MM.1S (cell line): ENCODE data around the gene PPEF1.

Source experiments
- DNase-seq: peaks from one replicate; pipeline ENCODE4 v3.0.0-alpha.2; 2015
- H2AFZ ChIP-seq: fragments of 300-600 bp; sonication (generic); 2 replicates; pipeline ENCODE4 v1.6.0; 2016; ENCODE audit warnings: antibody characterized with exemption, low read length
- H3F3A ChIP-seq: fragments of 300-600 bp; sonication (generic); 2 replicates; pipeline ENCODE4 v1.6.1; 2016; ENCODE audit warnings: mild to moderate bottlenecking, antibody characterized with exemption, low read length, moderate library complexity, mixed read lengths; ENCODE audit not compliant: insufficient read depth
- H3K27ac ChIP-seq: fragments of 300-600 bp; sonication (generic); 2 replicates; pipeline ENCODE4 v1.5.1; 2016; ENCODE audit warnings: mild to moderate bottlenecking, low read length
- H3K27me3 ChIP-seq: fragments of 300-600 bp; sonication (generic); replicated peaks from 2 replicates; pipeline ENCODE4 v1.6.0; 2016; ENCODE audit warnings: low read length; ENCODE audit not compliant: insufficient read depth
- H3K36me3 ChIP-seq: fragments of 300-600 bp; sonication (generic); replicated peaks from 2 replicates; pipeline ENCODE4 v1.6.1; 2016; ENCODE audit warnings: mild to moderate bottlenecking, low read length, mixed read lengths; ENCODE audit not compliant: insufficient read depth
- H3K4me1 ChIP-seq: fragments of 300-600 bp; sonication (generic); 2 replicates; pipeline ENCODE4 v1.6.1; 2016; ENCODE audit warnings: low read length, mixed read lengths
- H3K4me2 ChIP-seq: fragments of 300-600 bp; sonication (generic); 2 replicates; pipeline ENCODE4 v1.6.0; 2016; ENCODE audit warnings: low read depth, low read length
- H3K4me3 ChIP-seq: fragments of 300-600 bp; sonication (generic); 2 replicates; pipeline ENCODE4 v1.5.1; 2016; ENCODE audit warnings: low read length, mixed read lengths
- H3K79me2 ChIP-seq: fragments of 300-600 bp; sonication (generic); 2 replicates; pipeline ENCODE4 v1.6.1; 2016; ENCODE audit warnings: mixed run types, low read length, mixed read lengths
- H3K9ac ChIP-seq: fragments of 300-600 bp; sonication (generic); 2 replicates; pipeline ENCODE4 v1.6.1; 2016; ENCODE audit warnings: low read length, mixed read lengths
- H3K9me2 ChIP-seq: fragments of 300-600 bp; sonication (generic); replicated peaks from 2 replicates; pipeline ENCODE4 v1.6.1; 2016; ENCODE audit warnings: mild to moderate bottlenecking, low read length, mixed read lengths; ENCODE audit not compliant: insufficient read depth
- H3K9me3 ChIP-seq: fragments of 300-600 bp; sonication (generic); replicated peaks from 2 replicates; pipeline ENCODE4 v1.6.1; 2016; ENCODE audit warnings: mild to moderate bottlenecking, low read length, mixed read lengths; ENCODE audit not compliant: insufficient read depth
- H4K20me1 ChIP-seq: fragments of 300-600 bp; sonication (generic); 2 replicates; pipeline ENCODE4 v1.6.1; 2016; ENCODE audit warnings: mild to moderate bottlenecking, low read length, moderate library complexity, mixed read lengths; ENCODE audit not compliant: insufficient read depth
- EZH2 ChIP-seq: fragments of 300-600 bp; sonication (generic); optimal IDR thresholded peaks from 2 replicates; pipeline ENCODE3; 2017; ENCODE audit warnings: low read depth, mild to moderate bottlenecking, antibody characterized with exemption, low read length, mixed read lengths
- EZH2phosphoT487 ChIP-seq: fragments of 300-600 bp; sonication (generic); IDR thresholded peaks from 2 replicates; pipeline ENCODE4 v1.6.1; 2018; ENCODE audit warnings: antibody characterized with exemption, low read length
- TF ChIP-seq, protein P1 (sequence below): fragments of 300-600 bp; sonication (generic); IDR thresholded peaks from 2 replicates; pipeline ENCODE4 v1.5.1; 2016; ENCODE audit warnings: antibody characterized with exemption, low read length, mixed read lengths

Gene PPEF1

DNA sequence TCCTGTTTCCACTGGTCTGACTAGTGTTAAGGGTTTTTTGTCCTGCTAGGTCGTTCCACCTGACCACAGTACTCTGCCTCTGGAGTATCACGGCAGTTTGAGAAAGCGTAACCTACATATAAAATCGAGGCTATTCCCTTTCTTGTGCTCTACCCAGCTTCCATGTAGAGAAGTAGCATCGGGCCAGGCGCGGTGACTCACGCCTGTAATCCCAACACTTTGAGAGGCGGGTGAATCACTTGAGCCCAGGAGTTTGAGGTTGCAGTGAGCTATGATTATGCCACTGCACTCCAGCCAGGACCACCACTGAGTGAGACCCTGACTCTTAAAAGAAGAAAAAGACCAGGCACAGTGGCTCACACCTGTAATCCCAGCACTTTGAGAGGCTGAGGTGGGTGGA, 7.5 kb downstream of the PPEF1 start:
- no peaks in the 10 kb centered on the region for H3K9me2 ChIP-seq
- H3K27ac ChIP-seq: no peak overlapping the region
- H3K4me1 ChIP-seq: no peaks in the 10 kb centered on the region
- H3K9me3 ChIP-seq: no peaks in the 10 kb centered on the region
- H3F3A ChIP-seq: no peaks in the 10 kb centered on the region
- no peak overlapping the region for H3K4me3 ChIP-seq
- no peak overlapping the region for H3K4me2 ChIP-seq
- no peaks in the 10 kb centered on the region for H4K20me1 ChIP-seq
- no peak overlapping the region for H2AFZ ChIP-seq
- H3K79me2 ChIP-seq: no peaks in the 10 kb centered on the region
- no peak for DNase-seq
- no peaks in the 10 kb centered on the region for H3K36me3 ChIP-seq
- TF ChIP-seq, protein P1, sequence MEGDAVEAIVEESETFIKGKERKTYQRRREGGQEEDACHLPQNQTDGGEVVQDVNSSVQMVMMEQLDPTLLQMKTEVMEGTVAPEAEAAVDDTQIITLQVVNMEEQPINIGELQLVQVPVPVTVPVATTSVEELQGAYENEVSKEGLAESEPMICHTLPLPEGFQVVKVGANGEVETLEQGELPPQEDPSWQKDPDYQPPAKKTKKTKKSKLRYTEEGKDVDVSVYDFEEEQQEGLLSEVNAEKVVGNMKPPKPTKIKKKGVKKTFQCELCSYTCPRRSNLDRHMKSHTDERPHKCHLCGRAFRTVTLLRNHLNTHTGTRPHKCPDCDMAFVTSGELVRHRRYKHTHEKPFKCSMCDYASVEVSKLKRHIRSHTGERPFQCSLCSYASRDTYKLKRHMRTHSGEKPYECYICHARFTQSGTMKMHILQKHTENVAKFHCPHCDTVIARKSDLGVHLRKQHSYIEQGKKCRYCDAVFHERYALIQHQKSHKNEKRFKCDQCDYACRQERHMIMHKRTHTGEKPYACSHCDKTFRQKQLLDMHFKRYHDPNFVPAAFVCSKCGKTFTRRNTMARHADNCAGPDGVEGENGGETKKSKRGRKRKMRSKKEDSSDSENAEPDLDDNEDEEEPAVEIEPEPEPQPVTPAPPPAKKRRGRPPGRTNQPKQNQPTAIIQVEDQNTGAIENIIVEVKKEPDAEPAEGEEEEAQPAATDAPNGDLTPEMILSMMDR: no peak
- no peak for TF ChIP-seq EZH2
- no peak for TF ChIP-seq EZH2phosphoT487
- H3K9ac ChIP-seq: no peak overlapping the region
- no peaks in the 10 kb centered on the region for H3K27me3 ChIP-seq

DNA sequence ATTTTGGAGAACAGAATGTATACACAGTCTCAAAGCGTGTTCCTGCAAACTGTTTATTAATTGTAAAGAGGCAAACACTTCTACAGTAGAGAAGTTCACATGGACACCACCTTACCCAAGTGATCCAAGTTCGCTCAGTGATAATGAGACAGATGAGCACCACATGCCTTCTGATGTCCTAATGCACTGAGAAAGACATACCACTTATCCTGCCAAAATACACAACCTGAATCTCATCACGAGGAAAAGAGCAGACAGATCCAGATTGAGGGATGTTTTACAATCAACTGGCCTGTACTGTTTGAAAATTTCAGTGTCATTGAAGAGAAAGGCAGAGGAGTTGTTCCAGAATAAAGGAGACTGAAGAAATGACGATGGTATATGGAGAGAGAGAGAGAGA, 12.4 kb downstream of the PPEF1 start:
- Histone ChIP-seq H3K4me3 (no peak overlapping the region), H3K36me3 (no peaks in the 10 kb centered on the region), H2AFZ (no peak overlapping the region), H4K20me1 (no peaks in the 10 kb centered on the region), H3K27ac (no peak overlapping the region), H3K27me3 (no peaks in the 10 kb centered on the region), H3K9me3 (no peaks in the 10 kb centered on the region), H3K4me1 (no peaks in the 10 kb centered on the region), H3F3A (no peaks in the 10 kb centered on the region), H3K9ac (no peak overlapping the region), H3K9me2 (no peaks in the 10 kb centered on the region), H3K4me2 (no peak overlapping the region), H3K79me2 (no peaks in the 10 kb centered on the region)
- no peak for DNase-seq
- TF ChIP-seq, protein P1: no peak
- no peak for TF ChIP-seq EZH2phosphoT487
- TF ChIP-seq EZH2: no peak

DNA sequence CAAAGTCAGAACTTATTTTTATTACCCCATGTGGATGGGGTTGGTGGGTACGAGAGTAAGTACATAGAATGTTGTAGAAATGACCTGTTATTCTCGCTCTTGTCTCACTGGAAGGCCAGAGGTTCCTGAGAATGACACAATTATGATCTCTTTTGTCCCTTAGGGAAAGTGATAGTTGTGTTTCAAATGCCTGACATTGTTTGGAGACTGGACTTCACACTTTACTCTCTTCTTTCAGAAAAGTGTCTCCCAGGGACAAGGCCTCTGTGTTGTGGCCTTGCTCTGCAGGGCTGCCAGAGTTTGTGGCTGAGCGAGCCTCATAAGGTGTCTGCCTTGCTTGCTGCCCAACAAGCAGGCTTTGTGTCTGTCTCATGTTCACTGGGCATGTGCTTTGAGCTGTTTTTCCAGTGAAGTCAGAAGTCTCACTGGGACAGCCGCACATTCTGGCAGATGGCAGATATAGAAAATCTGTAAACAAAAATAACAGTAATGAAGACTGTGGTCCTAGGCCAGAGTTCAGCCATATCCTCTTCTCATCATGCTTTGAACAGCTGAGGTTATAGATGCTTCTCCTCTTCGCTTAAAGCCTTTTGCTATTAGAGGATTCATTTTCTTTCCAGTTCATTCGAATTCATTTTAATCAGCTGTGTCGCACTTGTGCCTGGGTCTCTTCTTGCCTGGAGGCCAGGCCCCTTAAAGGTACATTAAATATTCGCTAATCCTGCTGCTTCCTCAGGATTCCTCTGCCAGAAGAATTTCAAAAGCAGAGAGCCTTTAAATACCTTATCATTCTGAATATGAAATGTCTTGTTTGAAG, 14.4 kb downstream of the PPEF1 start:
- H3K9me3 ChIP-seq: no peaks in the 10 kb centered on the region
- no peaks in the 10 kb centered on the region for H3K27me3 ChIP-seq
- H3K9me2 ChIP-seq: no peaks in the 10 kb centered on the region
- DNase-seq: no peak
- no peaks in the 10 kb centered on the region for H3K36me3 ChIP-seq
- H3K79me2 ChIP-seq: no peaks in the 10 kb centered on the region
- H2AFZ ChIP-seq: no peak overlapping the region
- H3K4me1 ChIP-seq: no peaks in the 10 kb centered on the region
- H3K9ac ChIP-seq: no peak overlapping the region
- no peaks in the 10 kb centered on the region for H4K20me1 ChIP-seq
- no peak overlapping the region for H3K4me2 ChIP-seq
- TF ChIP-seq EZH2: no peak
- TF ChIP-seq, protein P1: no peak
- no peak for TF ChIP-seq EZH2phosphoT487
- H3K4me3 ChIP-seq: no peak overlapping the region
- H3K27ac ChIP-seq: no peak overlapping the region
- H3F3A ChIP-seq: no peaks in the 10 kb centered on the region
